Measurements from ENCODE around the gene CHST15.

Gene CHST15

GRCh38 chr10:124124123-124124768 lies 30.8 kb upstream of the CHST15 start:
- no peak overlapping the region for H3K4me2 ChIP-seq (ENCODE audit: low read depth, low read length, poor library complexity, severe bottlenecking)

GRCh38 chr10:124123156-124123555 lies 29.8 kb upstream of the CHST15 start:
- Histone ChIP-seq H2AFZ (ENCODE audit: low read length) (no peak overlapping the region), H3K9me2 (replicated peaks; ENCODE audit: low read depth, low read length) (no peaks in the 10 kb centered on the region), H4K20me1 (ENCODE audit: insufficient read depth, low read length, poor library complexity, severe bottlenecking) (no peaks in the 10 kb centered on the region), H3K4me2 (ENCODE audit: low read depth, low read length, poor library complexity, severe bottlenecking) (no peak overlapping the region), H3K27me3 (ENCODE audit: insufficient read depth, low read length, poor library complexity, severe bottlenecking) (no peaks in the 10 kb centered on the region), H3K79me2 (ENCODE audit: insufficient read depth, low read length) (no peaks in the 10 kb centered on the region), H3K36me3 (ENCODE audit: insufficient read depth, low read length) (no peaks in the 10 kb centered on the region), H3K4me1 (ENCODE audit: insufficient read depth, low read length, poor library complexity, severe bottlenecking) (peaks cover 4% of the 10 kb centered on the region), H3K9me3 (ENCODE audit: insufficient read depth, low read depth, low read length) (no peaks in the 10 kb centered on the region), H3F3A (ENCODE audit: low read depth) (no peaks in the 10 kb centered on the region), H3K4me3 (ENCODE audit: low read length, poor library complexity, severe bottlenecking) (no peak overlapping the region), H3K9ac (ENCODE audit: low read depth, low read length, poor library complexity, severe bottlenecking) (no peak overlapping the region)
- TF ChIP-seq EZH2phosphoT487 (IDR thresholded peaks at IDR 0.05; ENCODE audit: borderline replicate concordance) = no peak
- TF ChIP-seq CTCF (conservative IDR thresholded peaks at IDR 0.05; ENCODE audit: low read length) = no peak

More at GRCh38 chr10:124124123-124124768, 30.8 kb upstream of the CHST15 start:
- Histone ChIP-seq H3K27me3 (ENCODE audit: insufficient read depth, low read length, poor library complexity, severe bottlenecking) (no peaks in the 10 kb centered on the region), H4K20me1 (ENCODE audit: insufficient read depth, low read length, poor library complexity, severe bottlenecking) (no peaks in the 10 kb centered on the region), H3F3A (ENCODE audit: low read depth) (no peaks in the 10 kb centered on the region), H3K79me2 (ENCODE audit: insufficient read depth, low read length) (no peaks in the 10 kb centered on the region), H3K4me3 (ENCODE audit: low read length, poor library complexity, severe bottlenecking) (no peak overlapping the region), H3K9me2 (replicated peaks; ENCODE audit: low read depth, low read length) (no peaks in the 10 kb centered on the region), H3K9ac (ENCODE audit: low read depth, low read length, poor library complexity, severe bottlenecking) (no peak overlapping the region), H3K9me3 (ENCODE audit: insufficient read depth, low read depth, low read length) (no peaks in the 10 kb centered on the region), H2AFZ (ENCODE audit: low read length) (no peak overlapping the region), H3K36me3 (ENCODE audit: insufficient read depth, low read length) (no peaks in the 10 kb centered on the region), H3K4me1 (ENCODE audit: insufficient read depth, low read length, poor library complexity, severe bottlenecking) (peaks cover 4% of the 10 kb centered on the region)
- no peak for TF ChIP-seq CTCF (conservative IDR thresholded peaks at IDR 0.05; ENCODE audit: low read length)
- no peak for TF ChIP-seq EZH2phosphoT487 (IDR thresholded peaks at IDR 0.05; ENCODE audit: borderline replicate concordance)

GRCh38 chr10:124122211-124122610 lies 28.8 kb upstream of the CHST15 start:
- Histone ChIP-seq H3K9me2 (replicated peaks; ENCODE audit: low read depth, low read length) (no peaks in the 10 kb centered on the region), H3F3A (ENCODE audit: low read depth) (no peaks in the 10 kb centered on the region), H3K27me3 (ENCODE audit: insufficient read depth, low read length, poor library complexity, severe bottlenecking) (no peaks in the 10 kb centered on the region), H4K20me1 (ENCODE audit: insufficient read depth, low read length, poor library complexity, severe bottlenecking) (no peaks in the 10 kb centered on the region), H3K4me2 (ENCODE audit: low read depth, low read length, poor library complexity, severe bottlenecking) (no peak overlapping the region), H3K4me3 (ENCODE audit: low read length, poor library complexity, severe bottlenecking) (no peak overlapping the region), H3K9me3 (ENCODE audit: insufficient read depth, low read depth, low read length) (no peaks in the 10 kb centered on the region), H3K9ac (ENCODE audit: low read depth, low read length, poor library complexity, severe bottlenecking) (no peak overlapping the region), H3K36me3 (ENCODE audit: insufficient read depth, low read length) (no peaks in the 10 kb centered on the region), H2AFZ (ENCODE audit: low read length) (no peak overlapping the region), H3K79me2 (ENCODE audit: insufficient read depth, low read length) (no peaks in the 10 kb centered on the region), H3K4me1 (ENCODE audit: insufficient read depth, low read length, poor library complexity, severe bottlenecking) (peaks cover 4% of the 10 kb centered on the region)
- TF ChIP-seq CTCF (conservative IDR thresholded peaks at IDR 0.05; ENCODE audit: low read length) = no peak
- no peak for TF ChIP-seq EZH2phosphoT487 (IDR thresholded peaks at IDR 0.05; ENCODE audit: borderline replicate concordance)

Measured in Loucy (cell line).